ENCODE measurements around the gene NKD1.

DNA sequence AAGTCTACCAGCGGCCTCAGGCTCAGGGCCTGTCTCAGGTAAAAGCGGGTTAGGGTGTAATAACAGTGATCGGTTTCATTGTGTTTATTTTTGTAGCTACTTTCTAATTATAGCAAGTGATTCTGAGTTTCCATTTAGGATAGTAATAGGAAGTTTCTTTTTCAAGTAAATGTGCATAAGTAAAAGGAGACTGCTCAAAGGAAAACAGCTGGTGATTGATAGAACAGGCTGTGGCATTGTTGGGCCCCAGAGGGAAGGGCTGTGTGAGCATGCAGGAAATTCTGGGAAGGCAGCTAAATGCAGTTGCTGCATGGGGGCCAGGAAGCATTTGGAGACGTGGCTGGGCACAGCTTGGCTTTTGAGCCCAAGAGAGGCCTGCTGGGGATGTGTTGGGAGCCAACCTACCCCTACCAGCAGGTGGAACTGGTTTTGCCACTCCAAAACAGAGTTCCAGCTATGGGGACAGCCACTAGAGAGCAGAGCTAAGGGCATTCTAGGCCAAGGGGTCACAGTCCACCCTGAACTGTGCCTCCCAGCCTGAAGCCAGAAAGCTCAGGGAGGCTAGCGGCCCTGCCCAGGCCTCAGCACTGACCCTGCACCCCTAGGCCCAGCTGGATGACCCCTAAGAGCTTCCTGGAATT, 120.3 kb downstream of the NKD1 start:
- TF ChIP-seq L3MBTL2 (conservative IDR thresholded peaks at IDR 0.05), result no peak
- no peak for TF ChIP-seq FOXA1 (IDR thresholded peaks at IDR 0.05)
- no peak for TF ChIP-seq TARDBP (IDR thresholded peaks at IDR 0.05)
- no peak for TF ChIP-seq ARNT (IDR thresholded peaks at IDR 0.05)
